GM10266 (cell line): ENCODE data around the gene ADAMTS13.
"Not testable (repeated sequence)": the region's sequence is repeated elsewhere in the genome, so short reads cannot be mapped to it uniquely, and the experiment has no call there.

Source experiments
- DNase-seq: peaks from one replicate; pipeline ENCODE4 v3.0.0; 2012; ENCODE audit errors: extremely low spot score
- TF ChIP-seq, protein P1 (sequence below): IDR thresholded peaks from 2 replicates; pipeline ENCODE4 v1.5.1; 2012; ENCODE audit warnings: mild to moderate bottlenecking, low read depth; ENCODE audit not compliant: control insufficient read depth, insufficient read depth; ENCODE audit errors: missing control alignments

ADAMTS13 gene

DNA sequence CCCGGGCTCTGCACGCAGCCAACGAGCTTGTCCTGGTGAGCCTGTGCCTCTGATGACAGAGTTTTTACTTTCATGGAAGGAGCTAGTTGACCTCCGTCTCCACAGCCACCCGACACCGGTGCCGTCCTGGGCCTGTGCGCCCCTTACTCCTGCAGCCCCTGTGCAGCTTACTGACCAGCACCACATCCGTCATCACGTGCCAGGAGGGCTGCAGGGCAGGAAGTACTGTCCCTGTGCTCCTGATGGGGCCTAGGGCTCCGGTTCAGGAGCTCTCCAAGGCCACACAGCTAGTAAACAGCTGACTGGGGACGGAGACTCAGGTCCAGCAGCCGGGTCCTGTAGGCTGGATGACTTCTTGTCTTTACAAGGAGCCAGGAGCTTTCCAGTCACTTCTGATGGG is 35.8 kb upstream of the ADAMTS13 start:
- DNase-seq = no peak
- TF ChIP-seq, protein P1, sequence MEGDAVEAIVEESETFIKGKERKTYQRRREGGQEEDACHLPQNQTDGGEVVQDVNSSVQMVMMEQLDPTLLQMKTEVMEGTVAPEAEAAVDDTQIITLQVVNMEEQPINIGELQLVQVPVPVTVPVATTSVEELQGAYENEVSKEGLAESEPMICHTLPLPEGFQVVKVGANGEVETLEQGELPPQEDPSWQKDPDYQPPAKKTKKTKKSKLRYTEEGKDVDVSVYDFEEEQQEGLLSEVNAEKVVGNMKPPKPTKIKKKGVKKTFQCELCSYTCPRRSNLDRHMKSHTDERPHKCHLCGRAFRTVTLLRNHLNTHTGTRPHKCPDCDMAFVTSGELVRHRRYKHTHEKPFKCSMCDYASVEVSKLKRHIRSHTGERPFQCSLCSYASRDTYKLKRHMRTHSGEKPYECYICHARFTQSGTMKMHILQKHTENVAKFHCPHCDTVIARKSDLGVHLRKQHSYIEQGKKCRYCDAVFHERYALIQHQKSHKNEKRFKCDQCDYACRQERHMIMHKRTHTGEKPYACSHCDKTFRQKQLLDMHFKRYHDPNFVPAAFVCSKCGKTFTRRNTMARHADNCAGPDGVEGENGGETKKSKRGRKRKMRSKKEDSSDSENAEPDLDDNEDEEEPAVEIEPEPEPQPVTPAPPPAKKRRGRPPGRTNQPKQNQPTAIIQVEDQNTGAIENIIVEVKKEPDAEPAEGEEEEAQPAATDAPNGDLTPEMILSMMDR = no peak

GRCh38 chr9:133387680-133388079 is 34.5 kb upstream of the ADAMTS13 start:
- TF ChIP-seq, protein P1 = no peak
- no peak for DNase-seq

- TF ChIP-seq, protein P1 = no peak
- DNase-seq = no peak
Measured at GRCh38 chr9:133389025-133389557, 33.1 kb upstream of the ADAMTS13 start.

DNA sequence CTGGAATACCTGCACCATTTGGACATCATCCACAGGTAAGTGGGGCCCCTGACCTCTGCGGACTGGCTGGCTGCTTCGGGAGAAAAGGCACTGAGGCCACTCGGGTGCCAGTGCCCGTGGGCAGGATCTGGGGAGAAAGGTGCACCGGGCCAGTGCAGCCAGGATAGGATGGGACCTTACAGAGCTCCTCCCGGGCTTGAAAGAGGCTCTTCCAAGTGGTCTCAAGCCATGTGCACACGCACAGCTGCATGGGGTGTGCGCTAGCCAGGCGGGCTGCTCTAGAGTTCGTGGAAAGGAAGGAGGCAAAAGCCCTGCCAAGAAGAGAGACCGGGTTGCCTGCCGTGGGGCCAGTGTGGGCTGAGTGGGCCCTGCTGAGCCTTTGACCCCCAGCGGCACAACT is 32.6 kb upstream of the ADAMTS13 start:
- TF ChIP-seq, protein P1 = no peak
- no peak for DNase-seq

DNA sequence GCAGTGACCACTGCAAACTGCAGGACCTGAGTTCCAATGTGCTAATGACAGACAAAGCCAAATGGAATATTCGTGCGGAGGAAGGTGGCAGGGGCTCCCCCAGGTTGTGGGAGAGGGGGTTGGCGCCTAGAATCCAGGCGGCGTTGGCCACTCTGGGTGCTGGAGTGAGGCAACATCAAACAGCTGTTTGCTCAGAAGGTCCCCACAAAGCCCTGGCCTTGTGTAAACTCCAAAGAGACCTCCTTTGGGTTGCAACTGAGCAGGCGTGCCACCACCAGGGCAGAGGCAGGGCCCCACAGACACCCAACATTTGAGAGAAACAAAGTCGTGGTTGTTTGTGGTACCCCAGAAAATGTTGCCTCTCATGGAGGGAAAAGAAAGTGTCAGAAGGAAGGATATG is 31.5 kb upstream of the ADAMTS13 start:
- TF ChIP-seq, protein P1 = no peak
- no peak for DNase-seq

GRCh38 chr9:133391449-133391848 is 30.7 kb upstream of the ADAMTS13 start:
- not testable (repeated sequence) for DNase-seq

DNA sequence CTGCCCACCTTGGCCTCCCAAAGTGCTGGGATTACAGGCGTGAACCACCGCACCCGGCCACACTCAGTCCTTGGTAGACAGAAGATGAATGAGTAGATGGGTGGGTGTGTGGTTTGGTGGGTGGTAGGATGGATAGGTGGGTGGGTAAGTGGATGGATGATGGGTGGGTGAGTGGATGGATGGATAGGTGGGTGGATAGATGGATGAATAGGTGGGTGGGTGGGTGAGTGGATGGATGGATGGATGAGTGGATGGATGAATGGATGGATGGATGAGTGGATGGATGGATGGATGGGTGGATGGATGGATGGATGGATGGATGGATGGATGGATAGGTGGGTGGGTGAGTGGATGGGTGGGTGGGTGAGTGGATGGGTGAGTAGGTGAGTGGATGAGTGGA is 29.9 kb upstream of the ADAMTS13 start:
- DNase-seq = not testable (repeated sequence)

GRCh38 chr9:133393399-133393798 is 28.8 kb upstream of the ADAMTS13 start:
- TF ChIP-seq, protein P1 = no peak
- no peak for DNase-seq

GRCh38 chr9:133394687-133395271 is 27.4 kb upstream of the ADAMTS13 start:
- TF ChIP-seq, protein P1 = no peak
- no peak for DNase-seq
